Caco-2 (cell line): ENCODE measurements around the gene JPT2. TPM values are rescaled to one million over a fixed set of nuclear protein-coding genes. Genes with fewer than 3 reads are reported as not detected.

Experiments
- BruUV-seq: library from RNA; stranded (reverse); fragments of 400-500 nt; replicated peaks from 2 replicates; lab custom pipeline; 2021; lab: Mats Ljungman, UMichigan
- CTCF ChIA-PET: fragments of 300-600 bp; sonication (Branson Sonifier 250); formaldehyde crosslinking; loops from one replicate; lab custom pipeline; 2022; ENCODE audit warnings: antibody characterized with exemption; lab: Charles Lee
- POLR2A ChIA-PET: fragments of 300-600 bp; sonication (Branson Sonifier 250); formaldehyde crosslinking; loops from one replicate; lab custom pipeline; 2022; ENCODE audit warnings: antibody characterized with exemption; lab: Charles Lee
- DNase-seq, 2 experiments: peaks; one replicate each; pipeline versions ENCODE4 v3.0.0 to v3.0.0-alpha.2; 2020 to 2022
- H3K27me3 ChIP-seq: replicated peaks from 2 replicates; pipeline ENCODE4 v1.6.0; 2011; ENCODE audit warnings: low read length; ENCODE audit not compliant: control insufficient read depth, insufficient read depth
- H3K36me3 ChIP-seq: 2 replicates; pipeline ENCODE4 v1.5.1; 2011; ENCODE audit warnings: low read length; ENCODE audit not compliant: control insufficient read depth, insufficient read depth
- H3K4me1 ChIP-seq: fragments of 250-450 bp; sonication (Bioruptor Pico); 2 replicates; pipeline ENCODE4 v1.5.1; 2020; ENCODE audit warnings: mild to moderate bottlenecking
- H3K4me3 ChIP-seq: 2 replicates; pipeline ENCODE4 v1.5.1; 2011; ENCODE audit warnings: low read depth, mild to moderate bottlenecking, control low read depth, low read length
- H3K9me3 ChIP-seq: fragments of 250-450 bp; sonication (Bioruptor Pico); 2 replicates; pipeline ENCODE4 v1.5.1; 2020; ENCODE audit warnings: mild to moderate bottlenecking, moderate library complexity
- H3K27ac Mint-ChIP-seq: one replicate; pipeline ENCODE4 v1.8.0; 2022; ENCODE audit warnings: mixed read lengths; ENCODE audit not compliant: unreplicated experiment
- H3K27me3 Mint-ChIP-seq: one replicate; pipeline ENCODE4 v1.8.0; 2022; ENCODE audit warnings: mixed read lengths; ENCODE audit not compliant: insufficient read depth, unreplicated experiment
- H3K36me3 Mint-ChIP-seq: one replicate; pipeline ENCODE4 v1.8.0; 2022; ENCODE audit warnings: mild to moderate bottlenecking, mixed read lengths; ENCODE audit not compliant: insufficient read depth, unreplicated experiment
- H3K4me1 Mint-ChIP-seq: one replicate; pipeline ENCODE4 v1.8.0; 2022; ENCODE audit warnings: low read depth, mixed read lengths; ENCODE audit not compliant: unreplicated experiment
- H3K4me3 Mint-ChIP-seq: one replicate; pipeline ENCODE4 v1.8.0; 2022; ENCODE audit warnings: mild to moderate bottlenecking, moderate library complexity, mixed read lengths; ENCODE audit not compliant: unreplicated experiment
- H3K9me3 Mint-ChIP-seq: one replicate; pipeline ENCODE4 v1.8.0; 2022; ENCODE audit warnings: mixed read lengths; ENCODE audit not compliant: unreplicated experiment
- CTCF ChIP-seq, 2 experiments: fragments of 200-600 bp in 1 of 2; IDR thresholded peaks; 1 replicate in 1 of 2; 2 replicates in 1 of 2; pipeline versions ENCODE4 v1.5.1 to v1.8.0; 2011 to 2022; ENCODE audit warnings: antibody characterized with exemption in 1 of 2, control low read depth in 1 of 2, inconsistent platforms in 1 of 2, low read depth in 1 of 2, low read length in 1 of 2, mild to moderate bottlenecking in 1 of 2, moderate library complexity in 1 of 2; ENCODE audit not compliant: insufficient read depth in 1 of 2, severe bottlenecking in 1 of 2, unreplicated experiment in 1 of 2
- intact Hi-C: fragments of 100-400 bp; cut with micrococcal nuclease; formaldehyde crosslinking; loops from one replicate; pipeline ENCODE4 v1.10.0; 2022; ENCODE audit not compliant: unreplicated experiment
- total RNA-seq: library from RNA; stranded (reverse); gene quantifications from 2 replicates; pipeline ENCODE4 v1.2.3, GENCODE V29; 2022

JPT2 gene
- total RNA-seq, 1 experiment from 2014 or later = 178 TPM

GRCh38 chr16:1743376-1744337, 65.6 kb downstream of the JPT2 start:
- no peak for TF ChIP-seq CTCF (IDR thresholded peaks at IDR 0.05; ENCODE audit: insufficient read depth in 1 of 2, low read depth in 1 of 2, low read length in 1 of 2, severe bottlenecking in 1 of 2, unreplicated experiment in 1 of 2)
- H3K27me3 Mint-ChIP-seq = no peaks in the 10 kb centered on the region
- Histone ChIP-seq H3K9me3 (no peaks in the 10 kb centered on the region), H3K36me3 (no peaks in the 10 kb centered on the region), H3K4me3 (no peak overlapping the region), H3K27me3 (no peaks in the 10 kb centered on the region), H3K4me1 (no peaks in the 10 kb centered on the region)
- CTCF ChIA-PET = no interaction called here
- no peak overlapping the region for H3K27ac Mint-ChIP-seq
- POLR2A ChIA-PET = no interaction called here
- H3K4me1 Mint-ChIP-seq = no peaks in the 10 kb centered on the region
- intact Hi-C loops = no loop called here
- H3K4me3 Mint-ChIP-seq = no peak overlapping the region
- DNase-seq = no peak
- H3K36me3 Mint-ChIP-seq = peaks cover 13% of the 10 kb centered on the region
- BruUV-seq = no TSS peak
- no peaks in the 10 kb centered on the region for H3K9me3 Mint-ChIP-seq

GRCh38 chr16:1744338-1744840, 66.3 kb downstream of the JPT2 start:
- H3K4me3 Mint-ChIP-seq = no peak overlapping the region
- intact Hi-C loops = no loop called here

More at GRCh38 chr16:1744338-1744840, 66.3 kb downstream of the JPT2 start:
- ChIA-PET CTCF (no interaction called here), POLR2A (no interaction called here)
- Histone ChIP-seq H3K36me3 (no peaks in the 10 kb centered on the region), H3K9me3 (no peaks in the 10 kb centered on the region), H3K4me1 (no peaks in the 10 kb centered on the region), H3K4me3 (no peak overlapping the region), H3K27me3 (no peaks in the 10 kb centered on the region)
- Mint-ChIP-seq H3K9me3 (no peaks in the 10 kb centered on the region), H3K4me1 (no peaks in the 10 kb centered on the region), H3K27ac (no peak overlapping the region), H3K36me3 (peaks cover 18% of the 10 kb centered on the region), H3K27me3 (no peaks in the 10 kb centered on the region)
- no peak for DNase-seq
- BruUV-seq = no TSS peak
- TF ChIP-seq CTCF (IDR thresholded peaks at IDR 0.05; ENCODE audit: insufficient read depth in 1 of 2, low read depth in 1 of 2, low read length in 1 of 2, severe bottlenecking in 1 of 2, unreplicated experiment in 1 of 2) = no peak
